ENCODE measurements around the gene SIGLEC7. TPM values are rescaled to one million over a fixed set of nuclear protein-coding genes. Genes with fewer than 3 reads are reported as not detected.

SIGLEC7 gene
- polyA plus RNA-seq, 4 donors = 0.32 to 0.62 (median 0.43) TPM

GRCh38 chr19:51164215-51164614 is 22.1 kb downstream of the SIGLEC7 start:
- DNase-seq (ENCODE audit: low read depth in 4 of 4, low spot score in 3 of 4) = no peak

DNA sequence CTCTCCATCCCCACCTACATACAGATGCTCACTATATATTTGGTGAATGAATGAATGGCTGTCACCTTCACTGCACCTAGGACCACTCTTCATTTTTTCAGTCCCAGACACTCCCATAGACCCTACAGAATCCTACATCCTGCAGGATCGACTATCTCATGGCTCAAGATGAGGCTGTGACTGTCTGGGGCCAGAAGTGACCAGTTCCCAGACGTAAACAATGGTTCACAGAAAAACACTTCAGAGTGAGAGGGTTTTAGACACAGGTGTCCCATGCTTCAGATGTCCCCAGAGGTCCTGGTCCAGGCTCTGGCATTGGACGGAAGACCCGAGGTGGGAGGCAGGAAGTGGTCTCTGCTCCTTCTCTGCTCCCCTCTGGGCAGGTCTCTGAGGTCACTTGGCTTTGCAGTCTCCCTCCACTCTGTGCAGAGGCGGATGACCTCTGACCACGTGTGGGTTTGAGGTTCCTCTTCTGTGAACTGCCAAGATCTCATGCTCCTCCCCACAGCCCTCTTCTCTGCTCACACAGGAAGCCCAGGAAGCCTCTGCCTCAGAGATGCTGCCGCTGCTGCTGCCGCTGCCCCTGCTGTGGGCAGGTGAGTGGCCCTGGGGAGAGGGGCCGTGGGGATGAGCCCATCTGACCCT is 24.9 kb downstream of the SIGLEC7 start:
- no peak for DNase-seq (ENCODE audit: low read depth in 4 of 4, low spot score in 3 of 4)

- DNase-seq (ENCODE audit: low read depth in 4 of 4, low spot score in 3 of 4) = no peak
These were observed 26.6 kb downstream of the SIGLEC7 start for GRCh38 chr19:51168564-51169282.

GRCh38 chr19:51169283-51169918 is 27.3 kb downstream of the SIGLEC7 start:
- peak in 3 of 4 donors; percentile 34 to 39 (median 35) for DNase-seq (ENCODE audit: low read depth in 4 of 4, low spot score in 3 of 4)

- no peak for DNase-seq (ENCODE audit: low read depth in 4 of 4, low spot score in 3 of 4)
These were observed 30.1 kb downstream of the SIGLEC7 start for GRCh38 chr19:51172223-51172622.

- DNase-seq (ENCODE audit: low read depth in 4 of 4, low spot score in 3 of 4) = no peak
These were observed 31.6 kb downstream of the SIGLEC7 start for GRCh38 chr19:51173681-51174080.

DNA sequence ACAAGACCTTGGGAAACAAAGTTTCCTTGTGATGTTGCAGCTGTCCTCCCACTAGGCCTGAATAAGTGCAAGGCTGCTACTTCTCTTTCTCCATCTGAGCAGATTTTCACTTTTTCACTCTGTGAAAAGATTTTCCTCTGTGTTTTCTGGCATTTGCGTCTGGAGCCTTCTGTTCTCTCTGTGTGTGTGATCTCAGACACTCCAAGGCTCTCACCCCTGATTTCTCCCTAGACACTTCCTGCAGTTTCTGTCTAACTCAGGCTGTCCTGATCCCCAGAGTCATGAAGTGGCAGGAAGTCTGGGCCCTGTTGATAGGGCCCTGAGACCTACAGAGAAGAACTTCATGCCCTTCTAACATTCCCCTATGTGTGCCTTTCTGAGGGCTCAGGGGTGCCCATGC is 37.2 kb downstream of the SIGLEC7 start:
- no peak for DNase-seq (ENCODE audit: low read depth in 4 of 4, low spot score in 3 of 4)

- no peak for DNase-seq (ENCODE audit: low read depth in 4 of 4, low spot score in 3 of 4)
These were observed 39.3 kb downstream of the SIGLEC7 start for GRCh38 chr19:51181377-51181912.

GRCh38 chr19:51181913-51182419 is 39.9 kb downstream of the SIGLEC7 start:
- no peak for DNase-seq (ENCODE audit: low read depth in 4 of 4, low spot score in 3 of 4)

DNA sequence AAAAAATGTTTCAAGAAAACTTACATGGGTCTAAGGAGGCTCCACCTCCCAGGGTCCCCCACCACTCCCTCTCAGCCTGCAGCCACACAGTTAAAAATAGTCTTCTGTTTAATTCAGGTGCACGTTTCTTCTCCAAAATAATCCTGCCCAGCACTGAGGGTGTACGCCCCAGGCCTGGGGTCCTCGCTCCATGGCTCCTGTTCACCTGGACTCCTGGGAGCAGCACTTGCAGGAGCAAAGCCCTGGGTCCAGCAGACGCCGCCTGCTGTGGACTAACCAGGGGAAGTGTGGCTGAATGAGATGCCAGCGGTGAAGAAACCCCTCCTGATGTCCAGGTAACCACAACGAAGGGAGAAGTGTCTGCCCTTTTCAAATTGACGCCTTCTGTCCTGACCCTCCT is 41.5 kb downstream of the SIGLEC7 start:
- DNase-seq (ENCODE audit: low read depth in 4 of 4, low spot score in 3 of 4) = no peak

GRCh38 chr19:51185069-51185867 is 43.2 kb downstream of the SIGLEC7 start:
- no peak for DNase-seq (ENCODE audit: low read depth in 4 of 4, low spot score in 3 of 4)

- no peak for DNase-seq (ENCODE audit: low read depth in 4 of 4, low spot score in 3 of 4)
These were observed 43.7 kb downstream of the SIGLEC7 start for GRCh38 chr19:51185868-51186215.

DNA sequence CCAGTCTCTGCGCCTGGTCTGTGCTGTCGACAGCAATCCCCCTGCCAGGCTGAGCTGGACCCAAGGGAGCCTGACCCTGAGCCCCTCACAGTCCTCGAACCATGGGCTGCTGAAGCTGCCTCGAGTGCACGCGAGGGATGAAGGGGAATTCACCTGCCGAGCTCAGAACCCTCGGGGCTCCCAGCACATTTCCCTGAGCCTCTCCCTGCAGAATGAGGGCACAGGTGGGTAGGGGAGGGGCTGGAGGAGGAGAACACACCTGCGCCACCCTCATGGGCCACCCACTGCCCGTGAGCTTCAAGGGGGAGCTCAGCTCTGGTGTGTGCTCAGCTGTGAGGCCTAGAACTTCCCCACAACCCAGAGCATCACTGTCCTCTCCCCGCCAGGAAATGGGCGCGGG is 44.2 kb downstream of the SIGLEC7 start:
- no peak for DNase-seq (ENCODE audit: low read depth in 4 of 4, low spot score in 3 of 4)

- DNase-seq (ENCODE audit: low read depth in 4 of 4, low spot score in 3 of 4) = no peak
These were observed 45.5 kb downstream of the SIGLEC7 start for GRCh38 chr19:51187395-51188226.

GRCh38 chr19:51188227-51188559 is 46.1 kb downstream of the SIGLEC7 start:
- no peak for DNase-seq (ENCODE audit: low read depth in 4 of 4, low spot score in 3 of 4)

GRCh38 chr19:51192689-51193088 is 50.6 kb downstream of the SIGLEC7 start:
- DNase-seq (ENCODE audit: low read depth in 4 of 4, low spot score in 3 of 4) = no peak

GRCh38 chr19:51194527-51195315 is 52.6 kb downstream of the SIGLEC7 start:
- no peak for DNase-seq (ENCODE audit: low read depth in 4 of 4, low spot score in 3 of 4)

GRCh38 chr19:51195316-51195586 is 53.1 kb downstream of the SIGLEC7 start:
- DNase-seq (ENCODE audit: low read depth in 4 of 4, low spot score in 3 of 4) = no peak

GRCh38 chr19:51195616-51196015 is 53.5 kb downstream of the SIGLEC7 start:
- no peak for DNase-seq (ENCODE audit: low read depth in 4 of 4, low spot score in 3 of 4)

Data from right renal pelvis (tissue), 4 donors.